Trophoblast cell (in vitro differentiated cells and primary cell): ENCODE data around the gene MEIKIN.

Experiments
- DNase-seq, 2 donors: peaks; one replicate each; pipeline ENCODE4 v3.0.0-alpha.2; 2016
- H2AFZ ChIP-seq: 2 replicates; pipeline ENCODE4 v1.6.1; 2013; ENCODE audit warnings: low read length, moderate library complexity, mild to moderate bottlenecking; ENCODE audit not compliant: insufficient read depth, poor library complexity
- H2AK5ac ChIP-seq: 2 replicates; pipeline ENCODE4 v1.6.1; 2013; ENCODE audit warnings: mild to moderate bottlenecking, low read length
- H2BK120ac ChIP-seq: 2 replicates; pipeline ENCODE4 v1.6.1; 2013; ENCODE audit warnings: low read length, mild to moderate bottlenecking, moderate library complexity; ENCODE audit not compliant: insufficient read depth, poor library complexity
- H2BK12ac ChIP-seq: 2 replicates; pipeline ENCODE4 v1.6.1; 2013; ENCODE audit warnings: mild to moderate bottlenecking, low read length, moderate library complexity
- H2BK5ac ChIP-seq: 2 replicates; pipeline ENCODE4 v1.6.1; 2013; ENCODE audit warnings: low read length, low read depth, moderate library complexity, mild to moderate bottlenecking; ENCODE audit not compliant: poor library complexity
- H3K14ac ChIP-seq: 2 replicates; pipeline ENCODE4 v1.6.1; 2013; ENCODE audit warnings: mild to moderate bottlenecking, low read length
- H3K18ac ChIP-seq: 2 replicates; pipeline ENCODE4 v1.6.1; 2013; ENCODE audit warnings: mild to moderate bottlenecking, low read length
- H3K23ac ChIP-seq: 2 replicates; pipeline ENCODE4 v1.6.1; 2013; ENCODE audit warnings: low read length
- H3K27ac ChIP-seq: 2 replicates; pipeline ENCODE4 v1.5.1; 2013; ENCODE audit warnings: low read depth, mild to moderate bottlenecking, inconsistent platforms, low read length, moderate library complexity
- H3K27me3 ChIP-seq: 2 replicates; pipeline ENCODE4 v1.6.1; 2013; ENCODE audit warnings: inconsistent platforms, mild to moderate bottlenecking, low read length, moderate library complexity; ENCODE audit not compliant: insufficient read depth
- H3K36me3 ChIP-seq, 2 experiments: 1 replicate in 1 of 2; 2 replicates in 1 of 2; pipeline ENCODE4 v1.6.1; 2013; ENCODE audit warnings: low read length in 2 of 2, mild to moderate bottlenecking in 2 of 2, moderate library complexity in 1 of 2; ENCODE audit not compliant: insufficient read depth in 2 of 2, control insufficient read depth in 1 of 2
- H3K4ac ChIP-seq: 2 replicates; pipeline ENCODE4 v1.6.1; 2013; ENCODE audit warnings: low read depth, mild to moderate bottlenecking, low read length, moderate library complexity
- H3K4me1 ChIP-seq, 2 experiments: 1 replicate in 1 of 2; 2 replicates in 1 of 2; pipeline ENCODE4 v1.6.1; 2013; ENCODE audit warnings: low read length in 2 of 2, mild to moderate bottlenecking in 2 of 2, moderate library complexity in 1 of 2; ENCODE audit not compliant: insufficient read depth in 2 of 2, control insufficient read depth in 1 of 2
- H3K4me2 ChIP-seq: 2 replicates; pipeline ENCODE4 v1.6.1; 2013; ENCODE audit warnings: inconsistent platforms, mild to moderate bottlenecking, low read length, moderate library complexity
- H3K4me3 ChIP-seq: 2 replicates; pipeline ENCODE4 v1.5.1; 2013; ENCODE audit warnings: mild to moderate bottlenecking, low read depth, low read length, inconsistent platforms
- H3K79me1 ChIP-seq: one replicate; pipeline ENCODE4 v1.6.1; 2013; ENCODE audit warnings: low read length
- H3K79me2 ChIP-seq: 2 replicates; pipeline ENCODE4 v1.6.1; 2013; ENCODE audit warnings: low read length, mild to moderate bottlenecking; ENCODE audit not compliant: control insufficient read depth, insufficient read depth, poor library complexity
- H3K9ac ChIP-seq: 2 replicates; pipeline ENCODE4 v1.6.1; 2013; ENCODE audit warnings: mild to moderate bottlenecking, low read length
- H3K9me3 ChIP-seq: 2 replicates; pipeline ENCODE4 v1.6.1; 2013; ENCODE audit warnings: low read depth, mild to moderate bottlenecking, control low read depth, inconsistent platforms, low read length; ENCODE audit not compliant: insufficient read depth
- H4K12ac ChIP-seq: 2 replicates; pipeline ENCODE4 v1.6.1; 2013; ENCODE audit warnings: low read depth, mild to moderate bottlenecking, low read length, moderate library complexity
- H4K8ac ChIP-seq: 2 replicates; pipeline ENCODE4 v1.6.1; 2013; ENCODE audit warnings: low read depth, mild to moderate bottlenecking, low read length, moderate library complexity
- H4K91ac ChIP-seq: one replicate; pipeline ENCODE4 v1.6.1; 2013; ENCODE audit warnings: low read depth, mild to moderate bottlenecking, low read length, moderate library complexity
- WGBS: extraction: QIAGEN DNeasy Blood & Tissue Kit; methylation state at CpG from one replicate; pipeline ENCODE4 v1.1.7; 2013; ENCODE audit warnings: missing lambda C conversion rate; ENCODE audit not compliant: insufficient read length, insufficient coverage; ENCODE audit errors: extremely low coverage; 5-methylcytosine and 5-hydroxymethylcytosine counted together

MEIKIN gene

DNA sequence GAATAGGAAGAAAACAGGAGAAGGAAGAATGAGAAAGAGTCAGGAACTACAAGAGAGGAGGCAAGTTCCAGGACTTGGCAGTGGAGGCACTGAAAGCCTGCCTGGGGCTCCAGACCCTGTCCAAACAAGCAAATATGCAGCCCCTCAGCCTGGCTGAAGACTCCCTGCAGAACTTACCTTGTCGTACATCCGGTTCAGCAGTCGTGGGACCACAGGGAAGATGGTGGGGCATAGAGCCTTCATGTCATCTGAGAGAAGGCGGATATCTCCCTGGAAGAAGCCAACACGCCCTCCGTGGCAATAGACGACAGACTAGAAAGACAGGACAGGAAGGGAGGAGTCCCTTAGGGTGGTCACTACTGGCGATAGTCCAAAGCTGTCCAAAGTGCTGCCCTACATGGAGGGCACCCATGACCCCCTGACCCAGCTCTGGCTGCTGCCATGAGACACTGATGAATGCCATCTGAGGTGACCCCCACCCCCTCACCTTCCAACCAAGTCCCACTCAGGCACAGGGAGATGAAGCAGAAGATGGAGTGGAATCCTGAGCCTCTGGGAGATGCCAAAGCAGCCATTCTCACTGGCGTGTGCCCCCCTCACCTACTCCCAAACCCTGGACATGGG, 27.7 kb upstream of the MEIKIN start:
- Histone ChIP-seq H3K36me3 (no peaks in the 10 kb centered on the region), H2AFZ (no peak overlapping the region), H3K9me3 (no peaks in the 10 kb centered on the region), H3K79me1 (no peaks in the 10 kb centered on the region), H3K4ac (no peak overlapping the region), H3K4me2 (no peak overlapping the region), H4K12ac (no peak overlapping the region), H3K27me3 (no peaks in the 10 kb centered on the region), H3K23ac (no peak overlapping the region), H2BK5ac (no peak overlapping the region), H3K18ac (no peak overlapping the region), H3K14ac (no peak overlapping the region), H4K8ac (no peak overlapping the region), H3K79me2 (no peaks in the 10 kb centered on the region), H3K9ac (no peak overlapping the region), H4K91ac (no peak overlapping the region), H3K4me1 (no peaks in the 10 kb centered on the region), H2BK120ac (no peak overlapping the region), H2AK5ac (no peak overlapping the region), H3K4me3 (no peak overlapping the region), H3K27ac (no peak overlapping the region), H2BK12ac (no peak overlapping the region)
- DNase-seq, result no peak
- no CpG with 5 or more reads among the region's 9 CpGs for WGBS

DNA sequence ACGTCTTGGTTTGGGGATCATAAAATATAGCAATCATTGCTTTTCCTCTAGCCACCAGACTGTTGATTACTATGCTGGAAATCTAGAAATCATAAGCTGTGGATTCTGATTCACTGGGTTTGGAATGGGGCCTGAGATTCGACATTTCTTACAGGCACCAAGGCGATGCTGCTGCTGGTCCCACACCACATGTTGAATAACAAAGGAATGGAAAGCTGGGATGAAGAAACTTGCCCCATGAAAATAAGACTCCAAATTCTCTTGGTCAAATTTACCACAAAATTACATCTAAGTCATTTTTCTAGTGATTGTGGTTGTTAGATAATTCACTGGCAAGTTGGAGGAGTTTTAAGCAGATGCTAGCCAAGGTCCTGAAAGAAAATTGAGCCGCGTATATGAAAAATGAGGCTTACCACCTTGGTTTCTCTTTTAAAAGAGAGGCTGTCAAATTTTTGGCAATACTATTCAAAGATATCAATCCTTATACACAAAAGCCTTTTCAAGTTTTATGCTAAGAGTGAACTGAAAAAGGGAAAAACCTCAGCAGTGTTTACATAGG, 23.0 kb upstream of the MEIKIN start:
- Histone ChIP-seq H3K9ac (no peak overlapping the region), H3K14ac (no peak overlapping the region), H4K8ac (no peak overlapping the region), H2AK5ac (no peak overlapping the region), H3K4me1 (no peaks in the 10 kb centered on the region), H3K23ac (no peak overlapping the region), H3K79me2 (no peaks in the 10 kb centered on the region), H2BK12ac (no peak overlapping the region), H3K9me3 (no peaks in the 10 kb centered on the region), H3K36me3 (no peaks in the 10 kb centered on the region), H3K27ac (no peak overlapping the region), H3K27me3 (no peaks in the 10 kb centered on the region), H2BK5ac (no peak overlapping the region), H3K18ac (no peak overlapping the region), H4K91ac (no peak overlapping the region), H3K79me1 (no peaks in the 10 kb centered on the region), H2BK120ac (no peak overlapping the region), H2AFZ (no peak overlapping the region), H3K4ac (no peak overlapping the region), H3K4me2 (no peak overlapping the region), H4K12ac (no peak overlapping the region), H3K4me3 (no peak overlapping the region)
- whole genome bisulfite sequencing, result no CpG with 5 or more reads among the region's 5 CpGs
- DNase-seq, result no peak

DNA sequence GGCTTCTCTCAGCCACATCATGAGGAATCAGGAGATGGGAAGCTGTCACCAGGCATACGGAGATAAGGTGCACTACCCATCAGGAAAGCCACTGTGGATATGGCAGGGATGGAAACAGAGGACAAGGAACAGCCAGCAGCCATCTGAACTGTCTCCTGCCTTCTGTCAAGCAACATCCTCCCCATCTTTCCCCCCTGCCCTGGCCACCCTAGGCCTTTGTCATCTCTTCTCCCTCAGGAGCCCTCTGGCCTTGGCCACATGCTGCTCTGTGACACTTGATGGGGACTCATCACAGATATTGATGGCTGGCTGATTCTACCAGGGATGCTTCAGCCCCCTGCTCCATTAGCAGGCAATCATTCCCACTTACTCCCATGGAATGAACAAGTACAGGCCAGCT, 21.1 kb upstream of the MEIKIN start:
- Histone ChIP-seq H3K79me2 (no peaks in the 10 kb centered on the region), H3K36me3 (no peaks in the 10 kb centered on the region), H2AFZ (no peak overlapping the region), H3K4me1 (no peaks in the 10 kb centered on the region), H3K27me3 (no peaks in the 10 kb centered on the region), H2BK5ac (no peak overlapping the region), H3K4ac (no peak overlapping the region), H4K8ac (no peak overlapping the region), H3K4me2 (no peak overlapping the region), H3K4me3 (no peak overlapping the region), H3K18ac (no peak overlapping the region), H3K27ac (no peak overlapping the region), H3K9ac (no peak overlapping the region), H3K9me3 (no peaks in the 10 kb centered on the region), H4K12ac (no peak overlapping the region), H4K91ac (no peak overlapping the region), H3K79me1 (no peaks in the 10 kb centered on the region), H2BK120ac (no peak overlapping the region), H3K23ac (no peak overlapping the region), H2BK12ac (no peak overlapping the region), H2AK5ac (no peak overlapping the region), H3K14ac (no peak overlapping the region)
- no CpG with 5 or more reads among the region's 1 CpG for WGBS
- no peak for DNase-seq

DNA sequence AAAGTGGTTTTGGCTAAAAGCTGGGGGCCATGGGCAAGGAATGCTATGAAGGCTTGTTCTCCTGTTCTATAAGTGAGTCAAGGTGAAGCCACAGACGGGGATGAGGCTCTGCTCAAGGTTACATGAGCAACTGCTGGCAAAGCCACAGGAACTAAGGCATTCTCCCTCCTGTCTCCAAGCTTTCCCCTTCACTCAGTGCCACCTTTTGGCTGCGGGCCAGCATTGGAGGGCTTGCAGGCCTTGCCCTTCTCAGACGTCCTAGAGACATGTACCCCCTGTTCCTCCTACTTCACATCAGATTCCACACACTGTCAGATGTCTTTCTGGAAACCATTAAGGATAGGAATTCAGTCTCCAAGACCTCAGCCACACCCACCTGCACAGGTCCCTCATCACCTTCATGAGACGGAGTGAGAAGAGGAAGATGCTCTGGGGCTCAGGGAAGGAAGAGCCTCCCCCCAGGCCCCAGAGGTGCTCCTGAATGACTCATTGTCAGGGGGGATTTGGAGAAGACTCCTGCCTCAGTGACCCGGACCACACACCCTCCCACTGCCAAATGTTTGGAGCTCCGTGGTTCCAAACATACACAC, 20.5 kb upstream of the MEIKIN start:
- no peak overlapping the region for H3K9ac ChIP-seq
- H3K79me1 ChIP-seq, result no peaks in the 10 kb centered on the region
- no peak overlapping the region for H4K91ac ChIP-seq
- H3K4me1 ChIP-seq, result no peaks in the 10 kb centered on the region
- no peaks in the 10 kb centered on the region for H3K79me2 ChIP-seq
- H3K4me3 ChIP-seq, result no peak overlapping the region
- no peak overlapping the region for H2BK5ac ChIP-seq
- no peaks in the 10 kb centered on the region for H3K9me3 ChIP-seq
- H2BK12ac ChIP-seq, result no peak overlapping the region
- WGBS, result no CpG with 5 or more reads among the region's 6 CpGs
- H3K4ac ChIP-seq, result no peak overlapping the region
- no peaks in the 10 kb centered on the region for H3K36me3 ChIP-seq
- no peak overlapping the region for H4K12ac ChIP-seq
- H3K18ac ChIP-seq, result no peak overlapping the region
- H2AK5ac ChIP-seq, result no peak overlapping the region
- no peak overlapping the region for H3K23ac ChIP-seq
- H2AFZ ChIP-seq, result no peak overlapping the region
- no peak overlapping the region for H3K4me2 ChIP-seq
- no peak overlapping the region for H2BK120ac ChIP-seq
- no peak overlapping the region for H4K8ac ChIP-seq
- DNase-seq, result no peak
- no peak overlapping the region for H3K14ac ChIP-seq
- H3K27ac ChIP-seq, result no peak overlapping the region
- no peaks in the 10 kb centered on the region for H3K27me3 ChIP-seq
